ENCODE measurements around the gene HEXD.

DNA sequence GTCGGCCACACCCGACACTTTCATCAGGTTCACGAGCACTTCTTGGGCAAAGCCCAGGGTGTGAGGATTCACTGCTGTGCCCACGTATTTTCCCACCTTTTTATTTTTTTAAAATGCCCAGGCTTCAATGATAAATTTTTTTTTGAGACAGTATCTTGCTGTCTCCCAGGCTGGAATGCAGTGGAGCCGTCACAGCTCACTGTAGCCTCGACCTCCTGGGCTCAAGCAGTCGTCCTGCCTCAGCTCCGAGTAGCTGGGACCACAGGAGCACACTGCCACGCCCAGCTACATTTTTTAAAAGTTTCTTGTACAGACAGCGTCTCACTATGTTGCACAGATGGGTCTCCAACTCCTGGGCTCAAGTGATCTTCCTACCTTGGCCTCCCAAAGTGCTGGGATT is 28.8 kb upstream of the HEXD start:
- TF ChIP-seq EZH2 (IDR thresholded peaks at IDR 0.05) (no peak), POLR2AphosphoS5 (IDR thresholded peaks at IDR 0.05; ENCODE audit: borderline replicate concordance, low read depth, low read length) (no peak), FOXP2 (optimal IDR thresholded peaks at IDR 0.05; ENCODE audit: control extremely low read depth, extremely low read length, insufficient read depth) (no peak)

Measured in SK-N-MC (cell line).